ENCODE results near the gene COX4I2.

GRCh38 chr20:31676609-31676989 lies 38.9 kb downstream of the COX4I2 start:
- TF ChIP-seq EZH2phosphoT487 (IDR thresholded peaks at IDR 0.05; ENCODE audit: insufficient read depth, low read depth) (no peak), EZH2 (IDR thresholded peaks at IDR 0.05; ENCODE audit: insufficient read depth, poor library complexity, severe bottlenecking) (no peak)

All from GM23248 (cell line).